ENCODE results near the gene ZNF296.

- TF ChIP-seq, protein P1, sequence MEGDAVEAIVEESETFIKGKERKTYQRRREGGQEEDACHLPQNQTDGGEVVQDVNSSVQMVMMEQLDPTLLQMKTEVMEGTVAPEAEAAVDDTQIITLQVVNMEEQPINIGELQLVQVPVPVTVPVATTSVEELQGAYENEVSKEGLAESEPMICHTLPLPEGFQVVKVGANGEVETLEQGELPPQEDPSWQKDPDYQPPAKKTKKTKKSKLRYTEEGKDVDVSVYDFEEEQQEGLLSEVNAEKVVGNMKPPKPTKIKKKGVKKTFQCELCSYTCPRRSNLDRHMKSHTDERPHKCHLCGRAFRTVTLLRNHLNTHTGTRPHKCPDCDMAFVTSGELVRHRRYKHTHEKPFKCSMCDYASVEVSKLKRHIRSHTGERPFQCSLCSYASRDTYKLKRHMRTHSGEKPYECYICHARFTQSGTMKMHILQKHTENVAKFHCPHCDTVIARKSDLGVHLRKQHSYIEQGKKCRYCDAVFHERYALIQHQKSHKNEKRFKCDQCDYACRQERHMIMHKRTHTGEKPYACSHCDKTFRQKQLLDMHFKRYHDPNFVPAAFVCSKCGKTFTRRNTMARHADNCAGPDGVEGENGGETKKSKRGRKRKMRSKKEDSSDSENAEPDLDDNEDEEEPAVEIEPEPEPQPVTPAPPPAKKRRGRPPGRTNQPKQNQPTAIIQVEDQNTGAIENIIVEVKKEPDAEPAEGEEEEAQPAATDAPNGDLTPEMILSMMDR (IDR thresholded peaks at IDR 0.05): no peak
- TF ChIP-seq EZH2 (IDR thresholded peaks at IDR 0.05): no peak
Observed at GRCh38 chr19:45113628-45114027, 37.4 kb upstream of the ZNF296 start.

All from neural progenitor cell (in vitro differentiated cells).